Left lung (tissue), 10 donors: ENCODE measurements around the gene GRB2. TPM values are rescaled to one million over a fixed set of nuclear protein-coding genes. Genes with fewer than 3 reads are reported as not detected.

Experiments
- ATAC-seq: fragments of 200-7000 bp; cut with Tn5 transposase; one replicate; pipeline ENCODE4 v1.9.1; 2020; ENCODE audit warnings: moderate library complexity
- DNase-seq, 4 donors: peaks; one replicate each; pipeline ENCODE4 v3.0.0-alpha.2; 2013 to 2020
- H3K27ac ChIP-seq, 2 donors: fragments of 200-600 bp; sonication (generic) in 1 of 2; one replicate each; pipeline versions ENCODE4 v1.5.0 to v1.8.0; 2020 to 2021
- H3K27me3 ChIP-seq, 2 donors: fragments of 200-600 bp; sonication (generic) in 1 of 2; one replicate each; pipeline versions ENCODE4 v1.5.0 to v1.8.0; 2020 to 2021
- H3K36me3 ChIP-seq, 2 donors: fragments of 200-600 bp; sonication (generic) in 1 of 2; one replicate each; pipeline versions ENCODE4 v1.5.0 to v1.8.0; 2020 to 2021
- H3K4me1 ChIP-seq, 2 donors: fragments of 200-600 bp; one replicate each; pipeline ENCODE4 v1.8.0; 2021
- H3K4me3 ChIP-seq, 2 donors: fragments of 200-600 bp; sonication (generic) in 1 of 2; one replicate each; pipeline versions ENCODE4 v1.5.0 to v1.8.0; 2020 to 2021; ENCODE audit warnings: mild to moderate bottlenecking in 1 of 2
- H3K9me3 ChIP-seq, 2 donors: fragments of 200-600 bp; sonication (generic) in 1 of 2; one replicate each; pipeline versions ENCODE4 v1.5.0 to v1.8.0; 2020 to 2021
- intact Hi-C, 2 donors: fragments of 100-400 bp; cut with DNase I; formaldehyde crosslinking; loops; one replicate each; pipeline versions ENCODE4 v1.11.2 to v1.14.2; 2022
- polyA plus RNA-seq, 6 donors: library from polyadenylated mRNA; unstranded; fragments of 120-200 nt; gene quantifications; one replicate each; pipeline ENCODE4 v1.2.1, GENCODE V29; 2013; ENCODE audit not compliant: insufficient read length in 6 of 6
- total RNA-seq, 2 donors: library from RNA; stranded (reverse); fragmentation: NEBNext Ultra II Directional; extraction: Animal tissue kit (Norgen Biotek cat#: 25700); gene quantifications; one replicate each; pipeline ENCODE4 v1.2.1, GENCODE V29; 2021
- TF ChIP-seq, protein P1 (sequence below), 2 donors: fragments of 200-600 bp; sonication (generic) in 1 of 2; IDR thresholded peaks; one replicate each; pipeline versions ENCODE4 v1.5.0 to v1.8.0; 2021; ENCODE audit warnings: antibody characterized with exemption in 2 of 2
- donor health status: DM: no; HTN: yes; CAD: no.
- donor health status: DM: no; HTN: no; CAD: no.

GRB2 gene
- total and polyA plus RNA-seq, 8 donors, result 81.8 to 214 (median 83.3) TPM

DNA sequence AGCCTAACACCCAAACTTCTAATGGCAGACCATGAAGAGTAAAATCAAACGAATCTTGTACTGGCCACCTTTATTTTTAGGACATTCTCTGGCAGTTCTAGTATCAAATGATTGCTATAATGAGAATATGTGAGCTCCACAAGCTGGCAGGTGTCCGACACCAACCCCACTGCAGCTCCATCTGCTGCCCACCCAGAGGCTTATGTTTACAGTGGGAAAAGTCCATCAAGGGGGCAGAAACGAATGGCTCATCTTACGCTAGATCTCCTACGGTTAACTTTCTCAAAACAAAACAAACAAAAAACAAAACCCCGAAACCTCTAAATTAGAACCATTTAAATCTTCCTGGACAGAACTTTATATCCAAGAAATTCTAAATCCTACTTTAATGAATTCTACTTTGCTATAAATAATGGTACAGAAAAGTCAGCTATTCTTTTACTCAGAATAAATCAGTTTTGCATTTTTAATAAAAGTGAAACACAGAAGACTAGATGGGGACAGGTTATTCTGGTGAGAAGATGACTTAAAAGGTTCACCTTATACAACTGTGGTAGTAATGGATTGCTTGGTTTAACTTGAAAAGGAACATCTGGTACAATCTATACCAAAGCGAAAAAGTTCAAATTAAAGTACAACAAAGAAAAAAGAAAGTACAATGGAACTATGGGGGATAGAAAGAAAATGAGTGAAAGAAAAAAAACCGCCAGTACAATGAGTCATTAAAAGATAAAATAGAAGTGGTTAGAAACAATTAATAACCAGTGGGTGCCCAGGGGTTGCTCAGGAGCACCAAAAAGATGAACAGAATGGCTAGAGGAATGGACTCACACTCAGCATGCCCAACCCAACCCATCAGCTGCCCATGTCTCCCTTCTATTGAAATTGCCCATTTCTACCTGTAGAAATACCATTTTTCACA is 40.2 kb downstream of the GRB2 start:
- TF ChIP-seq, protein P1, sequence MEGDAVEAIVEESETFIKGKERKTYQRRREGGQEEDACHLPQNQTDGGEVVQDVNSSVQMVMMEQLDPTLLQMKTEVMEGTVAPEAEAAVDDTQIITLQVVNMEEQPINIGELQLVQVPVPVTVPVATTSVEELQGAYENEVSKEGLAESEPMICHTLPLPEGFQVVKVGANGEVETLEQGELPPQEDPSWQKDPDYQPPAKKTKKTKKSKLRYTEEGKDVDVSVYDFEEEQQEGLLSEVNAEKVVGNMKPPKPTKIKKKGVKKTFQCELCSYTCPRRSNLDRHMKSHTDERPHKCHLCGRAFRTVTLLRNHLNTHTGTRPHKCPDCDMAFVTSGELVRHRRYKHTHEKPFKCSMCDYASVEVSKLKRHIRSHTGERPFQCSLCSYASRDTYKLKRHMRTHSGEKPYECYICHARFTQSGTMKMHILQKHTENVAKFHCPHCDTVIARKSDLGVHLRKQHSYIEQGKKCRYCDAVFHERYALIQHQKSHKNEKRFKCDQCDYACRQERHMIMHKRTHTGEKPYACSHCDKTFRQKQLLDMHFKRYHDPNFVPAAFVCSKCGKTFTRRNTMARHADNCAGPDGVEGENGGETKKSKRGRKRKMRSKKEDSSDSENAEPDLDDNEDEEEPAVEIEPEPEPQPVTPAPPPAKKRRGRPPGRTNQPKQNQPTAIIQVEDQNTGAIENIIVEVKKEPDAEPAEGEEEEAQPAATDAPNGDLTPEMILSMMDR (IDR thresholded peaks at IDR 0.05), result no peak

DNA sequence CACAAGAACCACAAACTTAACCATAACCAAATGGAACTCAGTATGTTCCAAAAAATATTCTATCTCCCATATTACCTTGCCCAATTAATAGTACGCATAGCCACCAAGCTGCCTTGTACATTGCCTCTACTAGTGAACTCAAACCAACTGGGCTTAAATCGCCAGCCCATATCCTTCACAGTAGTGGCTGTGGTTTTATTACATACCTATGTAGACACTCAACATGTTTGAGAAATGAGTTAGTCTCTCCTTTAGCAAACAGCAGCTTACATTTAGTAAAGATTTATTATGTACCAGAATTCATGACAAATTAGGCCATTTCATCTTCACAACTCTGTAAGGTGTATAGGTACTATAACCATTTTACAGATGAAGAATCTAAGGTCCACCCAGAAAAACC is 41.4 kb downstream of the GRB2 start:
- Histone ChIP-seq H3K4me3 (no peak overlapping the region), H3K36me3 (no peaks in the 10 kb centered on the region), H3K27me3 (no peaks in the 10 kb centered on the region), H3K9me3 (no peaks in the 10 kb centered on the region), H3K27ac (peak overlapping the region in 1 of 2 donors; percentile 24), H3K4me1 (peaks cover 21 to 90% of the 10 kb centered on the region in 2 donors)
- TF ChIP-seq, protein P1 (IDR thresholded peaks at IDR 0.05), result no peak
- intact Hi-C loops, result no loop called here
- ATAC-seq, result peak; percentile 87
- DNase-seq, result no peak

More for the DNA sequence above, 40.2 kb downstream of the GRB2 start:
- no peak overlapping the region for H3K4me3 ChIP-seq
- no peak for DNase-seq
- intact Hi-C loops, result no loop called here
- no peak for ATAC-seq
- peak overlapping the region in 1 of 2 donors; percentile 24 for H3K27ac ChIP-seq
- H3K36me3 ChIP-seq, result no peaks in the 10 kb centered on the region
- H3K9me3 ChIP-seq, result no peaks in the 10 kb centered on the region
- no peaks in the 10 kb centered on the region for H3K27me3 ChIP-seq
- peaks cover 24 to 90% of the 10 kb centered on the region in 2 donors for H3K4me1 ChIP-seq

GRCh38 chr17:75361996-75362395 is 43.5 kb downstream of the GRB2 start:
- peaks cover 21 to 86% of the 10 kb centered on the region in 2 donors for H3K4me1 ChIP-seq
- intact Hi-C loops, result no loop called here
- H3K27me3 ChIP-seq, result no peaks in the 10 kb centered on the region
- TF ChIP-seq, protein P1 (IDR thresholded peaks at IDR 0.05), result no peak
- no peak overlapping the region for H3K4me3 ChIP-seq
- ATAC-seq (no peak), DNase-seq (no peak)
- H3K36me3 ChIP-seq, result no peaks in the 10 kb centered on the region
- H3K27ac ChIP-seq, result no peak overlapping the region
- H3K9me3 ChIP-seq, result no peaks in the 10 kb centered on the region

- no peak overlapping the region for H3K27ac ChIP-seq
- H3K27me3 ChIP-seq, result no peaks in the 10 kb centered on the region
- ATAC-seq (no peak), DNase-seq (no peak)
- no peak overlapping the region for H3K4me3 ChIP-seq
- TF ChIP-seq, protein P1 (IDR thresholded peaks at IDR 0.05), result no peak
- intact Hi-C loops, result no loop called here
- H3K36me3 ChIP-seq, result no peaks in the 10 kb centered on the region
- no peaks in the 10 kb centered on the region for H3K9me3 ChIP-seq
- H3K4me1 ChIP-seq, result peaks cover 21 to 86% of the 10 kb centered on the region in 2 donors
These were observed 44.1 kb downstream of the GRB2 start for GRCh38 chr17:75361344-75361743.

- Histone ChIP-seq H3K4me3 (no peak overlapping the region), H3K27ac (peak overlapping the region in 1 of 2 donors; percentile 46), H3K27me3 (no peaks in the 10 kb centered on the region), H3K4me1 (peaks cover 6 to 78% of the 10 kb centered on the region in 2 donors), H3K9me3 (no peaks in the 10 kb centered on the region), H3K36me3 (no peaks in the 10 kb centered on the region)
- DNase-seq, result no peak
- no peak for ATAC-seq
- TF ChIP-seq, protein P1 (IDR thresholded peaks at IDR 0.05), result no peak
- intact Hi-C loops, result no loop called here
These were observed 49.1 kb downstream of the GRB2 start for GRCh38 chr17:75356260-75356937.
